HTR-8/SVneo (cell line): ENCODE results near the gene TRIP10.

ENCODE experiments used
- DNase-seq: peaks from one replicate; pipeline ENCODE4 v3.0.0; 2011; ENCODE audit warnings: low spot score, mixed read lengths; ENCODE audit not compliant: insufficient read length
- FAIRE-seq: peaks from 2 replicates; lab custom pipeline; 2011; peaks lifted over from hg19 to GRCh38; lab: Jason Lieb, UNC

TRIP10 gene

DNA sequence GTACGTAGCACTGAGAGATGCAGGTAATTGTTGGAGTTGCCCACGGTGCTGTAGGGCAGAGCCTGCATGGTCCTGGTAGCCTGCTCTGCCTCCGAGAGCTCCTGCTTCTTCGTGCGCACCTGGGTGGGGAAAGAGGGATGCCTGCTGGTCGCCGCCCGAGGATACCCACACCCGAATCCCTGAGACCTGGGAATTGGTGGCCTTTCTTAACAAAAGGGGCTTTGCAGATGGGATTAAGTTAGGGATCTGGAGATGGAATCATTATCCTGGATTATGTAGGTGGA, 28.5 kb upstream of the TRIP10 start:
- DNase-seq: no peak
- no peak for FAIRE-seq

DNA sequence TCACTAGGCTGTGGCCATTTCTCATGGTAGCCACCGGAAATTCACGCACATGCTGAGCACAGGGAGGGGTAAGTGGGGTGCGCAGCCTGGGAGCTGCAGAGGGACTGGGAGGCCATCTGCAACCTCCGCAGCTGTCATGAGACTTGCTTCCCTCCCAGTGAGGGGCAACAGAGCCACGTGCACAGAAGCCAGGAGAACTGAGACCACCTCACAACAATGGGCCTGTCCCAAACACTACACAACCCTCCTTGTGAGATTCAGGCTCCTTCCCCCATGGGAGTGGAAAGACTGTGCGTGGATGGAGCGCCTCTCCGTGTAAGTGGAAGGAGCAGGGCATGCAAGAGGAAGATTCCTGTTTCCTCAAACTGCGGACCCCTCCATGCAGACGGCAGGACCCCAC, 27.9 kb upstream of the TRIP10 start:
- no peak for DNase-seq
- no peak for FAIRE-seq

DNA sequence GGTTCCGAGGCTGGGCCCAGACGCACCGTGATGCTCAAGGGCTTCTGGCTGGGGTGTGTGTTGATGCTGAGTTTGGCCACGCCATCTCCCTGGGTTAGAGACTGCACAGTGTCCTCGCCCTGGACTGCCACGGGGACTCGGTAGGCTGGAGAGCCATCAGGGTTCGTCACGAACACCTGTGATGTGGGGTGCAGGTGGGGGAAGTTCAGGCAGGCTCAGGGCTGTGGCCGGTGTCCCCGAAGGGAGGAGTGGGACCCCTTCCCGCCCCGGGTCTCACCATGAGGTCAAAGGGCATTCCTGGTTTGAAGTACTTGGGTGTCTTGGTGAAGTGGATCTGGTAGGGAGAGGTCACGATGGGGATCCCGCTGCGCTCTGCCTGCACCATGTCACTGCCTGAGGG, 27.2 kb upstream of the TRIP10 start:
- FAIRE-seq (no peak), DNase-seq (no peak)

DNA sequence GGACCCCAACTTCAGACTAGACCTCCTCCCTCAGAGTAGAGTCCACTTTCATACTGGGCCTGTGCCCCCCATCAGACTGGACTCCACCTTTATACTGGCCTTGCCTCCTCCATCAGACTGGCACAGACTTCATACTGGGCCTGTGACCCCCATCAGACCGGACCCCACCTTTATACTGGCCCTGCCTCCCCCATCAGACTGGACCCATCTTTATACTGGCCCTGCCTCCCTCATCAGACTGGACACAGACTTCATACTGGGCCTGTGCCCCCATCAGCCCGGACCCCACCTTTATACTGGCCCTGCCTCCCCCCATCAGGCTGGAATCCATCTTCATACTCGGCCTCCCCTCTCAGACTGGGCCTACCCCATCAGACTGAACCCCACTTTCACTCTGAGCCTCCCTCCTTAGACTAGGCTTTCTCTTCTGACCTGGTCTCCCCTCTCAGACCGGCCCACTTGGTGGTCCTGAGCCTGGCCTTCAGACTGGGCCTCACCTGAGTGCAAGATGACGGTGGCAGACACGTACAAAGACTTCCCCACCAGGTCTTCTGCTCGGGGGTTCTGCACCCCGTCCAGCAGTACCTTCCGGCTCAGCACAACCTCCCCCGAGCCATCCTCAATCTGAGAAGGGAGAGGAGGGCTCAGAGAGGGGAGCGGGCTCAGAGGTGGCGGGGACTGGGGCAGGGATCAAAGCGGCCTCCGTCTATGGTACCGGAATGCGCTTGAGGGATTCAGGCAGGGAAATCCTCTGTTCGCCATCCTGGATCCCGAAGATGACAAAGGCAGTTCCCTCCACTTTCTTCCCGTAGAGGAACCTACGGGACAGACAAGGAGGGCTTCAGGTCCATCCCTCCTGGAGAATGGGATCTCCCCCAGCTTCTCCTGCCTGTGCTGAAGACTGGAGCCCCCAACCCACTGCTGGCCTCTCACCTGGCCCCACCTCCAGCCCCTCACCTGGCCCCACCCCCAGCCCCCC, 26.5 kb upstream of the TRIP10 start:
- FAIRE-seq (no peak), DNase-seq (no peak)

DNA sequence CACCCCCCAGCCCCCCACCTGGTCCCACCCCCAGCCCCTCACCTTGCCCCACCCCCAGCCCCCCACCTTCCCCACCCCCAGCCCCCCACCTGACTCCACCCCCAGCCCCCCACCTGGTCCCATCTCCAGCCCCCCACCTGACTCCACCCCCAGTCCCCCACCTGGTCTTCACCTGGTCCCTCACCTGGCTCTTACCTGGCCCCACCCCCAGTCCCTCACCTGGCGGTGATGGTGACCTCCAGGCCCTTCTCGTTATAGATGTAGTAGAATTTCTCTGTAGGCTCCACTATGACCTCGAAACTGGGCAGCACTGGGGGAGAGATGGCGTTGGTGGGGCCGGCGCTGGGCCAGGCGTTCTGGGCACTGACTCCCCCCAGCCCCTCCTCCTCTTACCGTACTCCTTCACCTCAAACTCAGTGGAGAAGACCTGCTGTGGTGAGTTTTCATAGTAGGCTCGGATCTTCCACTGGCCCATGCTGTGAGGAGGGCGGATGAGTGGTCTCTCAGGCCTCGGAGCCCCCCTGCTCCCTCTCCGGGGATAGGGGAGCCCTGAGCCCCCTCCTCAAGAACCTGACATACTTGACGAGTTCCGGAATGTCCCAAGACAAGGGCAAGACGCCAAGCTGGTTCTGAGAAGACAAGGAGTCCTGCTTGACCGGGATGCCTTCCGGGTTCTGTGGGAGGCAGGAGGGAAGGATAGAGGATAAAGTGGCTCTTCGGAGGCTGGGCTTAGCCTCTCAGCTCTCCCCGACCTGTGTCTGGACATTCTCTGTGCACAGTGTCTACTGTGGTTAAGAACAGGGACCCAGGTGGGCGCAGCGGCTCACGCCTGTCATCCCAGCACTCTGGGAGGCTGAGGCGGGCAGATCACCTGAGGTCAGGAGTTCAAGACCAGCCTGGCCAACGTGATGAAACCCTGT, 25.4 kb upstream of the TRIP10 start:
- DNase-seq: no peak
- FAIRE-seq: no peak

DNA sequence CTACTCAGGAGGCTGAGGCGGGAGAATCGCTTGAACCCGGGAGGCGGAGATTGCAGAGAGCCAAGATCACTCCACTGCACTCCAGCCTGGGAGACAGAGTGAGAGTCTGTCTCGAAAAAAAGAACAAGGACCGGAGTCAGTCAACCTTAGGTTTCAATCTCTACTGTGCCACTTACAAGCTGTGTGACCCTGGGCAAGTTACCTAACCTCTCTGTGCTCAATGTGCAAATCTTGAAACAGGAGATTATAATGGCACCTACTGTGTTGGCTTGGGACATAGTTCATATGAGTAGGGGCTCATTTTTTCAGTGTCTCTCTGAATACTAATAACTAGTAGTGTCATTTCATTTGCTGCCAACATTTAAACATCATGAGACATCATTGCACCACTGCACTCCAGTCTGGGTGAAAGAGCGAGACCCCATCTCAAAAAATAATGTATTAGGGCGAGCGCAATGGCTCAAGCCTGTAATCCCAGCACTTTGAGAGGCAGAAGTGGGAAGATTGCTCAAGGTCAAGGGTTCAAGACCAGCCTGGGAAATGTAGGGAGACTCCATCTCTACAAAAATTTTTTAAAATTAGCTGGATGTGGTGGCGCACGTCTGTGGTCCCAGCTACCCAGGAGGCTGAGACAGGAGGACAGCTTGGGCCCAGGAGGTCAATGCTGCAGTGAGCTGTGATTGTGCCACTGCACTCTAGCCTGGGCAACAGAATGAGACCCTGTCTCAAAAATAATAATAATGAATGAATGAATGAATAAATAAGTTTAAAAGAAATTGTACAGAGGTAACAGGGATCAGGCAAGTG, 24.5 kb upstream of the TRIP10 start:
- FAIRE-seq (no peak), DNase-seq (no peak)

DNA sequence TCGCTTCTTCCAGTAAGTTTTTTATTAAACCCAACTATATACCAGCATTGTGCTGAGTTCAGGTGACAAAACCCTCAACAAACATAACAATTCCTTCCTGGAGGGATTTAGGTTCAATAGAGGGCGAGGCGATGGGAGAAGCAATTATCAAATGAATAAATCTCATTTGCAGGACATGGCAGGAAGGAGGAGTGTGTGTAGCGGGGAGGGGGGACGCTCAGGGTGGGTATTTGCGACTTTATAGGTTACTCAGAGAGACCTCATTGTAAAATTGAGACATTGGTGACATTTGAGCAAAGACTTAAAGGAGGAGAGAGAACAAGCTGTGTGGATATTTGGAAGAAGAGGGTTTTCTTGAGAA, 22.9 kb upstream of the TRIP10 start:
- DNase-seq: no peak
- no peak for FAIRE-seq

DNA sequence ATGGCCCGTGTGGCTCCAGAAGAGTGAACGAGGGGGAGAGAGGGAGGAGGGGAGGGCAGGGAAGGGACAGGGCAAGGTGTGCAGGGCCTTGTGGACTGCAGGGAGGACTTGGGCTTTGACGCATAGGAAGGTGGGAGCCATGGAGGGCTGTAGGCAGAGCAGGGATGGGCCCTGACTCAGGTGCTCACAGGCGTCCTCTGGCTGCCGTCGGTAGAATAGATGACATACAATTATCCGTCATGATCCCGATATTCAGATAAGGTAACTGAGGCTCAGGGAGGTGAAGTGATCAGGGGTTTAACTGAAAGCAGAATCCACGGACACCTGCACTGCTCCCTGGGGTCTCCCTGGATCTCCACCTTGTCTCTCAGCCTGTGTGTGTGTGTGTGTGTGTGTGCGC, 22.4 kb upstream of the TRIP10 start:
- DNase-seq: no peak

DNA sequence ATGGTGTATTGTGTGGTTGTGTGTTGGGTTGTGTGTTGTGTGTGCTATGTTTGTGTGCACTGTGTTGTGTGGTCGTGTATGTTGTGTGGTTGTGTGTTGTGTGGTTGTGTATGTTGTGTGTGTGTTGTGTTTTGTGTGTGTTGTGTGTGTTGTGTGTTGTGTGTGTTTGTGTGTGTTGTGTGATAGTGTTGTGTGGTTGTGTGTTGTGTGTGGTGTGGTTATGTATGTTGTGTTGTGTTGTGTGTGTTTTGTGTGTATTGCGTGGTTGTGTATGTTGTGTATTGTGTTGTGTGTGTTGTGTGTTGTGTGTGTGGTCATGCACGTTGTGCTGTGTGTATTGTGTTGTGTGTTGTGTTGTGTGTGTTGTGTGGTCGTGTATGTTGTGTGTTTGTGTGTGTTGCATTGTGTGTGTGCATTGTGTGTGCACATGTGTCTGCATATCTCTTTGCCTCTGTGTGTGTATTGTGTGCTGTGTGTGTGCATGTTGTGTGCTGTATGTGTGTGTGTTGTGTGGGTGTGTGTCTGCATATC, 22.0 kb upstream of the TRIP10 start:
- DNase-seq: no peak
- FAIRE-seq: peak; percentile 99

More for the DNA sequence above, 22.4 kb upstream of the TRIP10 start:
- no peak for FAIRE-seq

DNA sequence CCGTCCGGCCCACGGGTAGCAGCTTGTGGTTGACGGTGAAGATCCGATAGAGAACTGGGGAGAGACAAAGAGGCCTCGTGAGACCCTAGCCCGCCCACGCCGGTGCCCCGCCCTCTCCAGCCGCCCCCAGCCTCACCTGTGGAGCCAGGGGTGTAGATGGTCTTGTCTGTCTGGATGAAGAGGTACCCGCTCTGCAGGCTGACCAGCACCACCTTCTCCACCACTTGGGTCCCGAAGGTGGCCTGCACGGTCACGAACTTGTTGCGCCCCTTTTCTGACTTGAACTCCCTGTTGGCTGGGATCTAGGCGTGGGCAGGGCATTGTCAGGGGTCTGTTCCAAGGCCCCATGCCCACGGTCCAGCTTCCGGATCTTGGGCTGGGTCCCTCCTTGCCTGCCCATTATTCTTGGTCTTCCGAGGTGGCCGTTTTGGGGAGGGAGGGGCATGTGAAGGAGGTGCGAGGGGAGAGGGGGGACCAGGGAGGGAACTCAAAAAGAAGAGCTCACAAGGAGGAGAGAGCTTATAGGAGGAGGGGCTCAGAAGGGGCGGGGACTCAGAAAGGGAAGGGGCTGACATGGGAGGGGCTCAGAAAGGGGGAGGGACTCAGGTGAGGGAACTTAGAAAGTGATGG, 21.3 kb upstream of the TRIP10 start:
- DNase-seq (no peak), FAIRE-seq (no peak)

DNA sequence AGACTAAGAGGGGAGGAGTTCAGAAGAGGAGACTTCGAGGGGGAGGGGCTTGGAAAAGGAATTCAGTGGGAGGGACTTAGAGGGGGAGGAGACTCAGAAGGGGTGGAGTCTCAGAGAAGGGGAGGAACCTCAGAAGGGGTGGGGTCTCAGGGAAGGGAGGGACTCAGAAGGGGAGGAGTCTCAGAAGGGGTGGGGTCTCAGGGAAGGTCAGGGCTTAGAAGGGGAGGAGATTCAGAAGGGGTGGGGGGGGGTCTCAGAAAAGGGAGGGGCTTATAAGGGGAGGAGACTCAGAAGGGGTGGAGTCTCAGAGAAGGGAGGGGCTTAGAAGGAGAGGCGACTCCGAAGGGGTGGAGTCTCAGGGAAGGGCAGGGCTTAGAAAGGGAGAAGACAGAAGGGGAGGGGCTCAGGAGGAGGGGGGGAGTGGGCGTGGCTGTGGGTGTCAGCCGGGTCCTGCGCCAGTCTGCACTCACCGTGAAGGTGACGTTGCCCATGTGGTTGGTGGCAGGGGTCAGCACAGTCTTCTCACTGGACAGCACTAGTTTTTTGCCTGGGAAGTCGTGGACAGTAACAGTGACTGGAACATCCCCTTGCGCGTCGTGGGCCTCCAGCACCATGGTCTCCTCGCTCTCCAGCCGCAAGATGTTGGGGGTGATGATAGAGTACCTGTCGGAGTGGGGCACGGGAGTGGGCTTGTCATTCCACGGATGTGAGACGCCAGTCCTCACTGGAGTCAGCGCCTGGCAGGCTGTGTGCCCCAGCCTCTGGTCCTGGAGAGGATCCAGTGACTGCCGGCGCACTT, 20.5 kb upstream of the TRIP10 start:
- FAIRE-seq (no peak), DNase-seq (no peak)

DNA sequence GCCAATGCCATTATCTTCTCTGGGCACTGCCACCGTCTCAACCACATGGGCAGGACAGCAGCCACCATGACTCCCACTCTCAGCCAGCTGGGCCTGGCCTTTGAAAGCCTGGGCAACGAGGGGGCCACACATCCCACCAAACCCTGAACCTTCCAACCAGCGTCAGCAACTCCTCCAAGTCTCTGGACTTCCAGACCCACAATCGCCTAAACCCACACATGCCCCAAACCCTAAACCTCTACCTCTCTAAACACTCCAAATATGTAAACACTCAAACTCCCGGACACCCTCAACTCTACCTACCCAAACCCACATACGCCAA, 20.0 kb upstream of the TRIP10 start:
- no peak for DNase-seq

DNA sequence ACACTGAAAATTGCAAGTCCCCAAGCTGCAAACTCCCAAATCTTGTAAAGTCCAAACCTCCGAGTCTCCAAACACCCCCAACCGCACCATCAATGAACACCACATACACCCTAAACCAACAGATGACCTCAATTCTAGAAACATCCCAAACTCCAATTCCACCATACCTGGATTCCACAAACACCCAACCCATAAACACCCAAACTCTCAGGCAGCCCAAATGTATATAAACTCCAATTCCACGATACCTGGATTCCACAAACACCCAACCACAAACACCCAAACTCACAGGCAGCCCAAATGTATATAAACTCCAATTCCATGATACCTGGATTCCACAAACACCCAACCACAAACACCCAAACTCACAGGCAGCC, 19.5 kb upstream of the TRIP10 start:
- FAIRE-seq: no peak
- DNase-seq: no peak

More for the DNA sequence above, 20.0 kb upstream of the TRIP10 start:
- FAIRE-seq: no peak

DNA sequence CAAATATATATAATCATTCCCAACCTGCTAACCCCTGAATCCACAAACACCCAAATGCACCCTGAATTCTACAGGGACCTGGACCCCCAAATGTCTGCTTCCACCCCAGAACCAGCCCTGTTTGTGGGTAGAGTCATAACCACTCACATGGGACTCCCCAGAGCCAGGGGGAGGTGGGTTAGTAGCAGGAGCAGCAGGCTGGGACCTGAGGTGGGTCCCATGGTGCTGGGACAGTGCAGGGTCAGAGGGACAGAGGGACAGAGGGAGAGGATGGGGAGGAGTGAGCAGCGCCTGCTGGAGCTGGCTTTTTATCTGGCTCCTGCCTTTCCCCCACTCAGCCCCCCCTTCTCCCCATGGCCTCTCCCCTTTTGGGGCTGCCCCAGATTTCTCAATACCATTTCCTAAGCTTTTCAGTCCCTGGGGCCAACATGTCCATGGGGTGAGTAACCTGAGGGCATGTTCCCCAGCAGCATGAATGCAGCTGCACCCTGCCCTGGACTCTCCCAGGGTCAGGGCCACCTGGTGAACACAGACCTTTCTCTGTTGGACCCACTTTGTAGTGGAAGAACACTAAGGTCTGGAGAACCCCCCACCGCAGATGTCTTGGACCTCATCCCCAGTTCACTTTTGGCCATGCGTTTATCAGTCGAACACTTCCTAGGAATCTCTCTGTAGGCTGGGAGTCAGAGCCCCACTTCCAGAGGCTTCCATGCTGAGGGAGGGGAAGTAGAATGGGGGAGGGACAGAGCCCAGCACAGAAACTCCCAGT, 18.9 kb upstream of the TRIP10 start, which contains the start of gene C3:
Gene C3 (minus strand): TSS at position 282 of the 769 bp plus-strand sequence. CDS start 61 bp downstream, at position 221.
- FAIRE-seq: no peak
- no peak for DNase-seq

DNA sequence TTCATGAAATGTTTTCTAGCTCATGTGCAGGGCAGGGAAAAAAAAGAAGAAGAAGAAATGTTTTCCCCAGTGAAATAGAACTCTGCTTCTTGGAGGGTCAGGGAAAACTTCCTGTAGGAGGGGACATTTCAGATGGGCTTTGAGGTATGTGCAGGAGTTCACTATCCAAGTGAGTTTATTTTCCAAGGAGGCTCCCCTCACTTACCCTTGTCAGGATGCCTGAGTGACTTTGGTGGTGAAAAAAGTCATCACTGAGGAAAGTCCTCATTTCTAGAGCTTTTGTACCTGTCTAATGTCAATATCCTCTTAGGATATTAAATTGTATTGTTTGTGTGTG, 18.4 kb upstream of the TRIP10 start:
- no peak for DNase-seq
- no peak for FAIRE-seq

DNA sequence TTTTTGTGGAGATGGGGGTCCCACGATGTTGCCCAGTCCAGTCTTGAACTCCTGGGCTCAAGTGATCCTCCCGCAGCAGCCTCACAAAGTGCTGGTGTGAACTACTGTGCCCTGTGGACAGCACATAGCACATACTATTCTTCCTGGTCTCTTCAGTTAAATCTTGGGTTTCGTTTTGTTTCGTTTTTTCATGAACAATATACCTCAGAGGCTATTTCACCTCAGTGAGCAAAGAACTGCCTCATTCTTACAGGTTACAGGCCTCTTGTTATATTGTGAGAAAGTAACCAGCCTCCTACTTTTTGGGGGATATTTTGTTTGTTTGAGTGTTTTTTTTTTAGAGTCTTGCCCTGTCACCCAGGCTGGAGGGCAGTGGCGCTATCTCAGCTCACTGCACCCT, 17.7 kb upstream of the TRIP10 start:
- DNase-seq (no peak), FAIRE-seq (no peak)

DNA sequence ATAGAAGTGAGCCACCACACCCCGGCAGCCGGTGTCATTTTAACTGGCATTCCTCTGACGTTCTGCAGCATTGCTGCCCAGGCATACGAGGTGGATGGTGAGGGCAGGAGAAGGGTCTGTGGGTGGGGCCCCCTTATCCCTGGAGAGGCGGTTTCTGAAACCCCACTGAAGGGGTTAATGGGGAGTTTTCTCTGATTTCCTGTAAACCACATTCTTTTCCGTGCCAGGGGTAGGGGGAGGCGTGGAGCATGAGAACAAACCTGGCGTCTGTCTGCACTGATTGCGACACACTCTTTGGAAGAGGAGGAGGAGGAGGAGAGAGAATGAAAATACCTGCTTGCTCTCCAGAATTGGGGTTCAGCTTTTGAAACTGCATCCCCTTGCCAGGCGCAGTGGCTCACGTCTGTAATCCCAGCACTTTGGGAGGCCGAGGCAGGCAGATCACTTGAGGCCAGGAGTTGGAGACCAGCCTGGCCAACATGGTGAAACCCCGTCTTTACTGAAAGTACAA, 16.3 kb upstream of the TRIP10 start:
- FAIRE-seq (peak; percentile 9), DNase-seq (peak; percentile 72)

DNA sequence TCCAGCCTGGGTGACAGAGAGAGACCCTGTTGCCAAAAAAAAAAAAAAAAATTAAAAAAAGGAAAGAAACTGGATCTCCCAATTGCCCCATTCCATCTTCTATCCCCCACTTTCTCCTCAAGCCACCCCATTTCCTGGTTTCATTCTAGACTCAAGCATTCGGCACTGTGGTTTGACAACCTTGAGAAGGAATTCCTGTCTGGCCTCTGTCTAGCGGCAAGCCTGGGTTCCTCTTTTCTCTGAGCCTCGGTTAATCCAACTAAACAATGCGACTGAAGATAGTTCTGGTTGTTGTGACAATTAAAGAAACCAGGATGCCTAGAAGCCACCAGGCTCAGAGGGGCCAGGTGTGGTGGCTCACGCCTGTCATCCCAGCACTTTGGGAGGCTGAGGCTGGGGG, 15.7 kb upstream of the TRIP10 start:
- DNase-seq (no peak), FAIRE-seq (no peak)
